Measurements from ENCODE around the gene RERE.
A peak's percentile ranks its signal among the peaks of the same experiment; 100 is the strongest.

RERE gene

DNA sequence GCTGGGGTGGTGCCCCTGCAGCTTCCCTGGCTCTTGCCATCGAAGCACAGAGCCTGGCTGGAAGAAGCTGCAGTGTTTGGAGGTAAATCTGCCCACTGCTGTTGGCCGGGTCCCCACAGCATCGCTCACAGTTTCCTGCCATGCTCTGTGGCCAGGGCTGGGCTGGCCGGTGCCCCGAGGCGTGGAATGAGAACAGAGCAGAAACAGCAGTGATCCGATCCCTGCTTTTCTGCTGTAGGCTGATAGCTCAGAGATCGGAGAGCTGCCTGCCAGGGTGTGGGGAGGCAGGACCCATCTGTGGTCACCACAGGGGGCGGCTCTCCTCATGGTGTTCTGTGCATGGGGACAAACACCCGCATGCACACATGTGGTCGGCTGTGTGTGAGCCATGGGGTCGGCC, 488.0 kb downstream of the RERE start:
- Histone ChIP-seq H3K9ac (ENCODE audit: low read length in 5 of 5) (no peak overlapping the region), H3K27ac (ENCODE audit: low read depth, low read length) (no peak overlapping the region), H3K36me3 (ENCODE audit: control insufficient read depth in 5 of 5, insufficient read depth in 5 of 5, low read length in 5 of 5) (peaks cover 0 to 8% (median 6%) of the 10 kb centered on the region in 5 donors), H3K4me1 (ENCODE audit: control insufficient read depth in 5 of 5, insufficient read depth in 5 of 5, low read length in 5 of 5) (peaks cover 0 to 8% (median 2%) of the 10 kb centered on the region in 5 donors), H3K4me3 (ENCODE audit: low read depth in 1 of 5, low read length in 5 of 5) (no peak overlapping the region), H3K9me3 (ENCODE audit: control insufficient read depth in 5 of 5, low read length in 5 of 5) (no peaks in the 10 kb centered on the region), H3K27me3 (ENCODE audit: control insufficient read depth in 5 of 5, insufficient read depth in 4 of 5, low read length in 5 of 5) (no peaks in the 10 kb centered on the region)

DNA sequence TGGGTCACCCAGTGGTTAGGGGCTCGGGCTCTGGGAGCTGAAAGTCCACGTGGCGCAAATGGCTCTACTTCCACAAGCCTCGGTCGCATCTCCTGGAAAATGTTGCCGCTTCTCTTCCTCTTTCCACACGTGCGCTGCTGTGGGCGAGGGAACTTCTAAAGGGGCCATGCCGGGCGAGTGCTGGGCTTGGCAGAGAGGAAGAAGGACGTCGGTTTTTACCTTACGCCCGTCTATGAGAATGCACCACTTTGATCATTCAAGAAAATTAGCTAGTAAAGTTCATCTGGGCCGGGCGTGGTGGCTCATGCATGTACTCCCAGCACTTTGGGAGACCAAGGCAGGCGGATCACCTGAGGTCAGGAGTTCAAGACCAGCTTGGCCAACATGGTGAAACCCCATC, 489.2 kb downstream of the RERE start:
- Histone ChIP-seq H3K9me3 (ENCODE audit: control insufficient read depth in 5 of 5, low read length in 5 of 5) (no peaks in the 10 kb centered on the region), H3K27me3 (ENCODE audit: control insufficient read depth in 5 of 5, insufficient read depth in 4 of 5, low read length in 5 of 5) (no peaks in the 10 kb centered on the region), H3K4me3 (ENCODE audit: low read depth in 1 of 5, low read length in 5 of 5) (no peak overlapping the region), H3K4me1 (ENCODE audit: control insufficient read depth in 5 of 5, insufficient read depth in 5 of 5, low read length in 5 of 5) (peaks cover 0 to 18% (median 10%) of the 10 kb centered on the region in 5 donors), H3K27ac (ENCODE audit: low read depth, low read length) (no peak overlapping the region), H3K36me3 (ENCODE audit: control insufficient read depth in 5 of 5, insufficient read depth in 5 of 5, low read length in 5 of 5) (peaks cover 0 to 8% (median 6%) of the 10 kb centered on the region in 5 donors), H3K9ac (ENCODE audit: low read length in 5 of 5) (no peak overlapping the region)

DNA sequence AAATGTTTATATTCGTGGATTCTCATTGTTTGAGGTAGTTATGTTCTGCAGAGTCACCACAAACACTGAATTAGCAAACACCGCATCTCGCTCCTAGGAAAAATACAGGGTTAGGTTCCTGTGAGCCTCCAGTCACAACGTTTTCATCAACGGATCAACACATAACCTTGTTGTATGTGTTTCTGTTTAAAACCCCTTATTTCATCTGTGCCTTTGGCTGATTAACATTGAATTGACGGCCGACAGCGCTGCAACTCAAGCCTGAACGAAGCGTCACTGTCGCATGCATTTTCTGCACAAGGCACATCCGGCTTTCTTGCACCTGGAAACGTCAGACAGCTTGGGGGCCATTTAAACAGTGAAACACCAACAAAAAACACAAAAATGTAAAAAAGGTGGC, 491.2 kb downstream of the RERE start:
- peaks cover 0 to 8% (median 6%) of the 10 kb centered on the region in 5 donors for H3K36me3 ChIP-seq (ENCODE audit: control insufficient read depth in 5 of 5, insufficient read depth in 5 of 5, low read length in 5 of 5)
- no peak overlapping the region for H3K4me3 ChIP-seq (ENCODE audit: low read depth in 1 of 5, low read length in 5 of 5)
- H3K9me3 ChIP-seq (ENCODE audit: control insufficient read depth in 5 of 5, low read length in 5 of 5) = no peaks in the 10 kb centered on the region
- H3K9ac ChIP-seq (ENCODE audit: low read length in 5 of 5) = no peak overlapping the region
- no peak overlapping the region for H3K27ac ChIP-seq (ENCODE audit: low read depth, low read length)
- H3K4me1 ChIP-seq (ENCODE audit: control insufficient read depth in 5 of 5, insufficient read depth in 5 of 5, low read length in 5 of 5) = peaks cover 0 to 18% (median 10%) of the 10 kb centered on the region in 5 donors
- H3K27me3 ChIP-seq (ENCODE audit: control insufficient read depth in 5 of 5, insufficient read depth in 4 of 5, low read length in 5 of 5) = no peaks in the 10 kb centered on the region

DNA sequence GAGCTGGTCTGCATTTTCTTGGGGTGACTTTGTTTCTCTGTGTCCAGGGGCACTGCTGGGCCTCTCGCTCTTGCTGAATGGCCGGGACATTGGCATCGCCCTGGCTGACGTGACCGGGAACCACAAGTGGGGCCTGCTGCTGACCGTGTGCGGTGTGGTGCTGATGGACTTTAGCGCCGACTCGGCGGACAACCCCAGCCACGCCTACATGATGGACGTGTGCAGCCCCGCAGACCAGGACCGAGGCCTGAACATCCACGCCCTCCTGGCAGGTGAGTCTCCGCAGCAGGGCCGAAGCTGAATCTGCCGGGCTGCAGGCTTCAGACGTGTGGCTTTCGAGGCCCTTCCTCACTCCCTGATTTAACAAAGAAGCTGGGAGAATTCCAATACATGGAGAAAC, 491.7 kb downstream of the RERE start:
- H3K4me3 ChIP-seq (ENCODE audit: low read depth in 1 of 5, low read length in 5 of 5) = no peak overlapping the region
- H3K36me3 ChIP-seq (ENCODE audit: control insufficient read depth in 5 of 5, insufficient read depth in 5 of 5, low read length in 5 of 5) = peaks cover 0 to 8% (median 6%) of the 10 kb centered on the region in 5 donors
- no peak overlapping the region for H3K9ac ChIP-seq (ENCODE audit: low read length in 5 of 5)
- no peaks in the 10 kb centered on the region for H3K27me3 ChIP-seq (ENCODE audit: control insufficient read depth in 5 of 5, insufficient read depth in 4 of 5, low read length in 5 of 5)
- no peaks in the 10 kb centered on the region for H3K9me3 ChIP-seq (ENCODE audit: control insufficient read depth in 5 of 5, low read length in 5 of 5)
- H3K4me1 ChIP-seq (ENCODE audit: control insufficient read depth in 5 of 5, insufficient read depth in 5 of 5, low read length in 5 of 5) = peaks cover 0 to 18% (median 10%) of the 10 kb centered on the region in 5 donors
- no peak overlapping the region for H3K27ac ChIP-seq (ENCODE audit: low read depth, low read length)

- peak overlapping the region in 1 of 5 donors; percentile 24 for H3K4me3 ChIP-seq (ENCODE audit: low read depth in 1 of 5, low read length in 5 of 5)
- H3K27me3 ChIP-seq (ENCODE audit: control insufficient read depth in 5 of 5, insufficient read depth in 4 of 5, low read length in 5 of 5) = no peaks in the 10 kb centered on the region
- H3K27ac ChIP-seq (ENCODE audit: low read depth, low read length) = no peak overlapping the region
- H3K9me3 ChIP-seq (ENCODE audit: control insufficient read depth in 5 of 5, low read length in 5 of 5) = no peaks in the 10 kb centered on the region
- H3K36me3 ChIP-seq (ENCODE audit: control insufficient read depth in 5 of 5, insufficient read depth in 5 of 5, low read length in 5 of 5) = peaks cover 0 to 8% (median 6%) of the 10 kb centered on the region in 5 donors
- H3K4me1 ChIP-seq (ENCODE audit: control insufficient read depth in 5 of 5, insufficient read depth in 5 of 5, low read length in 5 of 5) = peaks cover 0 to 18% (median 10%) of the 10 kb centered on the region in 5 donors
- H3K9ac ChIP-seq (ENCODE audit: low read length in 5 of 5) = peak overlapping the region in 1 of 5 donors; percentile 9
Observed at GRCh38 chr1:8324176-8324810, 493.1 kb downstream of the RERE start.

GRCh38 chr1:8323706-8324105, 493.7 kb downstream of the RERE start:
- Histone ChIP-seq H3K27me3 (ENCODE audit: control insufficient read depth in 5 of 5, insufficient read depth in 4 of 5, low read length in 5 of 5) (peaks cover 0 to 1% (median under 1%) of the 10 kb centered on the region in 5 donors), H3K9ac (ENCODE audit: low read length in 5 of 5) (peak overlapping the region in 1 of 5 donors; percentile 9), H3K4me1 (ENCODE audit: control insufficient read depth in 5 of 5, insufficient read depth in 5 of 5, low read length in 5 of 5) (peaks cover 0 to 19% (median 10%) of the 10 kb centered on the region in 5 donors), H3K27ac (ENCODE audit: low read depth, low read length) (no peak overlapping the region), H3K9me3 (ENCODE audit: control insufficient read depth in 5 of 5, low read length in 5 of 5) (no peaks in the 10 kb centered on the region), H3K36me3 (ENCODE audit: control insufficient read depth in 5 of 5, insufficient read depth in 5 of 5, low read length in 5 of 5) (peaks cover 0 to 8% (median 6%) of the 10 kb centered on the region in 5 donors), H3K4me3 (ENCODE audit: low read depth in 1 of 5, low read length in 5 of 5) (peak overlapping the region in 3 of 5 donors; percentile 17 to 24 (median 21))

DNA sequence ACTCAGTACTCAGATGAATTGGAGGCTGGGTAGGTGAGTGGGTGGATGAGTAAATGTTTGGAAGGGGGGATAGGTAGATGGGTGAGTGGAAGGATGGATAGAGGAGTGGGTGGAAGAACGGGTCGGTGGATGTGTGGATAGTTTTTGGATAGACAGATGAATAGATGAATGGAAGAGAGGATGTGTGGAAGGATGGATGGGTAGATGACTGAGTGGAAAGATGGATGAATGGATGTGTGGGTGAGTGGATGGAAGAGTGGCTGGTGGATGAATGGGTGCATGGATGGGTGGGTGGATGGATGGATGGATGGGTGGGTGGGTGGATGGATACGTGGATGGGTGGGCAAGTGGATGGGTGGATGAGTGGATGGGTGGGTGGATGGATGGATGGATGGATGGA, 495.8 kb downstream of the RERE start:
- peaks cover 0 to 30% (median 24%) of the 10 kb centered on the region in 5 donors for H3K4me1 ChIP-seq (ENCODE audit: control insufficient read depth in 5 of 5, insufficient read depth in 5 of 5, low read length in 5 of 5)
- no peaks in the 10 kb centered on the region for H3K9me3 ChIP-seq (ENCODE audit: control insufficient read depth in 5 of 5, low read length in 5 of 5)
- no peak overlapping the region for H3K9ac ChIP-seq (ENCODE audit: low read length in 5 of 5)
- no peak overlapping the region for H3K4me3 ChIP-seq (ENCODE audit: low read depth in 1 of 5, low read length in 5 of 5)
- peaks cover 0 to 8% (median 3%) of the 10 kb centered on the region in 5 donors for H3K27me3 ChIP-seq (ENCODE audit: control insufficient read depth in 5 of 5, insufficient read depth in 4 of 5, low read length in 5 of 5)
- no peak overlapping the region for H3K27ac ChIP-seq (ENCODE audit: low read depth, low read length)
- peaks cover 0 to 6% (median 3%) of the 10 kb centered on the region in 5 donors for H3K36me3 ChIP-seq (ENCODE audit: control insufficient read depth in 5 of 5, insufficient read depth in 5 of 5, low read length in 5 of 5)

DNA sequence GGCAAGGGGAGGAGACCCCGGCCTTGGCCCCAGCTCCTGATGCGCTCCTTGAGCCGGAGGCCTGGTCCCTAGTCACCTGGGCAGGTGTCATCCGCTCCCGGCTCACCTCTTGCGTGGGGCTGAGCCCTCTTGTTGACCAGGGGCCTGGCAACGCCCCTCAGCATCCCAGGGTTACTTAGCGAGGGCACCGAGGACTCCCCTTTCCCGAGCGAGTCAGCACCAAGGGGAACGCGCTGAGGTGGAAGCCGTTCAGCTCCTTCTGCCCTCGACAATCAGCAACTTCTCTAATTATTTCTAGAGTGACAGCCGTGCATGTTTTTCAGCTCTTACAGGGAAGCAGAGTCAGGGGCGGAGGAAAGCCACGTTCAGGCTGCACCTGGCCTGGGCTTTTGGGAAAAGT, 499.0 kb downstream of the RERE start:
- Histone ChIP-seq H3K27ac (ENCODE audit: low read depth, low read length) (no peak overlapping the region), H3K9ac (ENCODE audit: low read length in 5 of 5) (peak overlapping the region in 2 of 5 donors; percentile 31 to 72), H3K4me3 (ENCODE audit: low read depth in 1 of 5, low read length in 5 of 5) (peak overlapping the region; percentile 48 to 72 (median 62)), H3K27me3 (ENCODE audit: control insufficient read depth in 5 of 5, insufficient read depth in 4 of 5, low read length in 5 of 5) (peaks cover 0 to 8% (median 6%) of the 10 kb centered on the region in 5 donors), H3K36me3 (ENCODE audit: control insufficient read depth in 5 of 5, insufficient read depth in 5 of 5, low read length in 5 of 5) (no peaks in the 10 kb centered on the region), H3K9me3 (ENCODE audit: control insufficient read depth in 5 of 5, low read length in 5 of 5) (no peaks in the 10 kb centered on the region), H3K4me1 (ENCODE audit: control insufficient read depth in 5 of 5, insufficient read depth in 5 of 5, low read length in 5 of 5) (peaks cover 0 to 30% (median 27%) of the 10 kb centered on the region in 5 donors)

- H3K4me3 ChIP-seq (ENCODE audit: low read depth in 1 of 5, low read length in 5 of 5) = peak within 1 kb of the TSS; percentile 48 to 72 (median 62)
- H3K36me3 ChIP-seq (ENCODE audit: control insufficient read depth in 5 of 5, insufficient read depth in 5 of 5, low read length in 5 of 5) = no peaks in the 10 kb centered on the region
- H3K4me1 ChIP-seq (ENCODE audit: control insufficient read depth in 5 of 5, insufficient read depth in 5 of 5, low read length in 5 of 5) = peaks cover 0 to 33% (median 29%) of the 10 kb centered on the region in 5 donors
- no peaks in the 10 kb centered on the region for H3K9me3 ChIP-seq (ENCODE audit: control insufficient read depth in 5 of 5, low read length in 5 of 5)
- H3K27me3 ChIP-seq (ENCODE audit: control insufficient read depth in 5 of 5, insufficient read depth in 4 of 5, low read length in 5 of 5) = peaks cover 0 to 8% (median 6%) of the 10 kb centered on the region in 5 donors
- no peak within 1 kb of the TSS for H3K27ac ChIP-seq (ENCODE audit: low read depth, low read length)
- peak within 1 kb of the TSS in 2 of 5 donors; percentile 31 to 72 for H3K9ac ChIP-seq (ENCODE audit: low read length in 5 of 5)
Observed at GRCh38 chr1:8317647-8318381, 499.6 kb downstream of the RERE start, which contains the start of gene SLC45A1. SLC45A1 (plus strand) TSS chr1:8318114; CDS start chr1:8324330, 6,216 bp downstream.
